ENCODE results near the gene CFDP1. TPM values are rescaled to one million over a fixed set of nuclear protein-coding genes. Genes with fewer than 3 reads are reported as not detected.

The CFDP1 gene
- total and polyA plus RNA-seq, 10 donors, result 56.1 to 222 (median 108) TPM

- H3K4me3 ChIP-seq, result no peak overlapping the region
- no peak for DNase-seq
- WGBS, 5 donors, result 79 to 94% (median 84%) methylated on average over 2 of the region's 2 CpGs
- peaks cover 0 to 21% (median 10%) of the 10 kb centered on the region in 6 donors for H3K4me1 ChIP-seq
- TF ChIP-seq, protein P1, sequence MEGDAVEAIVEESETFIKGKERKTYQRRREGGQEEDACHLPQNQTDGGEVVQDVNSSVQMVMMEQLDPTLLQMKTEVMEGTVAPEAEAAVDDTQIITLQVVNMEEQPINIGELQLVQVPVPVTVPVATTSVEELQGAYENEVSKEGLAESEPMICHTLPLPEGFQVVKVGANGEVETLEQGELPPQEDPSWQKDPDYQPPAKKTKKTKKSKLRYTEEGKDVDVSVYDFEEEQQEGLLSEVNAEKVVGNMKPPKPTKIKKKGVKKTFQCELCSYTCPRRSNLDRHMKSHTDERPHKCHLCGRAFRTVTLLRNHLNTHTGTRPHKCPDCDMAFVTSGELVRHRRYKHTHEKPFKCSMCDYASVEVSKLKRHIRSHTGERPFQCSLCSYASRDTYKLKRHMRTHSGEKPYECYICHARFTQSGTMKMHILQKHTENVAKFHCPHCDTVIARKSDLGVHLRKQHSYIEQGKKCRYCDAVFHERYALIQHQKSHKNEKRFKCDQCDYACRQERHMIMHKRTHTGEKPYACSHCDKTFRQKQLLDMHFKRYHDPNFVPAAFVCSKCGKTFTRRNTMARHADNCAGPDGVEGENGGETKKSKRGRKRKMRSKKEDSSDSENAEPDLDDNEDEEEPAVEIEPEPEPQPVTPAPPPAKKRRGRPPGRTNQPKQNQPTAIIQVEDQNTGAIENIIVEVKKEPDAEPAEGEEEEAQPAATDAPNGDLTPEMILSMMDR (IDR thresholded peaks at IDR 0.05 in 8 of 11, conservative IDR thresholded peaks at IDR 0.05 in 3 of 11), result no peak
- TF ChIP-seq POLR2A (IDR thresholded peaks at IDR 0.05) (no peak), POLR2AphosphoS5 (IDR thresholded peaks at IDR 0.05) (no peak)
- intact Hi-C loops (cut with DNase I; ENCODE audit: low total_unique reads), result no loop called here
- no peaks in the 10 kb centered on the region for H3K27me3 ChIP-seq (replicated peaks in 1 of 7)
- H3K27ac ChIP-seq, result no peak overlapping the region
- peaks cover 0 to 73% (median 44%) of the 10 kb centered on the region in 6 donors for H3K36me3 ChIP-seq
- no peaks in the 10 kb centered on the region for H3K9me3 ChIP-seq
These were observed 40.4 kb downstream of the CFDP1 start for GRCh38 chr16:75392906-75393305.

- H3K27ac ChIP-seq, result peak overlapping the region in 3 of 8 donors; percentile 13 to 41 (median 14)
- intact Hi-C loops (cut with DNase I; ENCODE audit: low total_unique reads), result no loop called here
- 68 to 92% (median 84%) methylated on average over 1 of the region's 1 CpG for WGBS, 5 donors
These were observed 42.2 kb downstream of the CFDP1 start for GRCh38 chr16:75390926-75391653.

DNA sequence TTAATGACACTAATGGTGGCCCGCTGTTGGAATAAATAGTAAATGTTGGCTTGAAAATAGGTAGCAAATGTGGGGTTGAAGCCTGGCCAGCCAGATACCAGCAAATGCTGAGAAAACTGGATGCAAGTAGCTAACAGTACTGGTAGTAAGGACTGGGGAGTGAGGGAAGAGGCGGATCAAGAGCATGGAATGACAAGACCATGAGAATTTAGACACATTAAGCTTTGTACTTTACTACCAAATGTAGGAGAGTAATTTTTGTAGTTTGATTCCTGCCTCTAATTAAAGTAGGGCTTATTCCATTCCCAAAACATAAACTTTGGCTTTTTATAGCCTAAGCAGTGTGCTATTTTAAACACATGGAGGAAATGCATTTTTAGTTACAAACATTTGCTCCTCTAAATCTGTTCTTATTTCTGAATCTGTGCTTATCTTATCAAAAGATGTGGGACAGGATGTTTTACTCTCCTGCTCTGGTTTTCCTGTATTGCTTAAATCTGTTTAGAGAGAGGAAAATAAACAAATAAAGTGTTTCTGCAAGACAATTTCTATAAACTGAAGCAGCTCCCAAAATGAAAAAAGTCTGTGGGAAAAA lies 44.1 kb downstream of the CFDP1 start:
- WGBS, 5 donors, result 87 to 100% (median 89%) methylated on average over 2 of the region's 2 CpGs
- peaks cover 0 to 33% (median 14%) of the 10 kb centered on the region in 6 donors for H3K4me1 ChIP-seq
- intact Hi-C loops (cut with DNase I; ENCODE audit: low total_unique reads), result no loop called here
- no peak overlapping the region for H3K4me3 ChIP-seq
- peaks cover 0 to 70% (median 33%) of the 10 kb centered on the region in 6 donors for H3K36me3 ChIP-seq
- H3K27ac ChIP-seq, result peak overlapping the region in 4 of 8 donors; percentile 11 to 41 (median 16)
- DNase-seq, result no peak
- peaks cover 0 to 3% (median 0%) of the 10 kb centered on the region in 7 donors for H3K27me3 ChIP-seq (replicated peaks in 1 of 7)
- no peak for TF ChIP-seq POLR2AphosphoS5 (IDR thresholded peaks at IDR 0.05)
- TF ChIP-seq POLR2A (IDR thresholded peaks at IDR 0.05), result no peak
- TF ChIP-seq, protein P1 (IDR thresholded peaks at IDR 0.05 in 8 of 11, conservative IDR thresholded peaks at IDR 0.05 in 3 of 11), result no peak
- H3K9me3 ChIP-seq, result no peaks in the 10 kb centered on the region

More at GRCh38 chr16:75390926-75391653, 42.2 kb downstream of the CFDP1 start:
- TF ChIP-seq POLR2A (IDR thresholded peaks at IDR 0.05), result no peak
- no peak for TF ChIP-seq POLR2AphosphoS5 (IDR thresholded peaks at IDR 0.05)
- TF ChIP-seq, protein P1 (IDR thresholded peaks at IDR 0.05 in 8 of 11, conservative IDR thresholded peaks at IDR 0.05 in 3 of 11), result no peak
- Histone ChIP-seq H3K4me3 (no peak overlapping the region), H3K9me3 (no peaks in the 10 kb centered on the region), H3K36me3 (peaks cover 0 to 83% (median 44%) of the 10 kb centered on the region in 6 donors), H3K27me3 (replicated peaks in 1 of 7) (no peaks in the 10 kb centered on the region), H3K4me1 (peaks cover 0 to 21% (median 10%) of the 10 kb centered on the region in 6 donors)
- DNase-seq, result no peak

DNA sequence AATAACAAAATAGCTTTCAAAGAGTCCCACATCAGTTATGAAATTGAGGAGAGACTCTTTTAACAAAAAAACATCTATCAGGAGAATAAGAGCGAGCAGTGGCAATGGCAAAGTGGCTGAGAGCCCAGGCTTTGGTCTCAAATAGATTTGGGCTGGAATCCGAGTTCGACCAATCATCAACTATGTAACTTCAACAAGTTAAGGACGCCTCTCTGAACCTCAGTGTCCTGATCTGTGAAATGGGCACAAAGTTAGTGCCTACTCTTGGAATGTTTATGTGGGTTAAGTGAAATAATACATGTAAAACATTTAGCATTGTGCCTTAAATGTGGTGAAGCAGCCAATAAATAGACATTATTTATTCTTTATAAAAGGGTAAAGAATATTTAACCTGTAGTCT lies 45.4 kb downstream of the CFDP1 start:
- Histone ChIP-seq H3K4me3 (no peak overlapping the region), H3K4me1 (peaks cover 0 to 34% (median 14%) of the 10 kb centered on the region in 6 donors), H3K9me3 (no peaks in the 10 kb centered on the region), H3K36me3 (peaks cover 0 to 60% (median 25%) of the 10 kb centered on the region in 6 donors), H3K27ac (peak overlapping the region in 2 of 8 donors; percentile 11 to 41), H3K27me3 (replicated peaks in 1 of 7) (peaks cover 0 to 15% (median 0%) of the 10 kb centered on the region in 7 donors)
- intact Hi-C loops (cut with DNase I; ENCODE audit: low total_unique reads), result no loop called here
- WGBS, 5 donors, result 87 to 98% (median 88%) methylated on average over 3 to 4 of the region's 4 CpGs
- TF ChIP-seq POLR2A (IDR thresholded peaks at IDR 0.05), result no peak
- TF ChIP-seq, protein P1 (IDR thresholded peaks at IDR 0.05 in 8 of 11, conservative IDR thresholded peaks at IDR 0.05 in 3 of 11), result no peak
- no peak for TF ChIP-seq POLR2AphosphoS5 (IDR thresholded peaks at IDR 0.05)
- no peak for DNase-seq

Measured in spleen (tissue), 11 donors.